ENCODE results near the gene CFAP119.

- TF ChIP-seq EZH2 (IDR thresholded peaks at IDR 0.05; ENCODE audit: borderline replicate concordance) (no peak), CTCF (IDR thresholded peaks at IDR 0.05; ENCODE audit: poor library complexity) (no peak), EZH2phosphoT487 (IDR thresholded peaks at IDR 0.05; ENCODE audit: low read depth, severe bottlenecking, unreplicated experiment) (no peak)
Measured at GRCh38 chr16:30766206-30766932, 4.5 kb upstream of the CFAP119 start.

Measured in hepatocyte (in vitro differentiated cells).